Measurements from ENCODE around the gene KLF7.

DNA sequence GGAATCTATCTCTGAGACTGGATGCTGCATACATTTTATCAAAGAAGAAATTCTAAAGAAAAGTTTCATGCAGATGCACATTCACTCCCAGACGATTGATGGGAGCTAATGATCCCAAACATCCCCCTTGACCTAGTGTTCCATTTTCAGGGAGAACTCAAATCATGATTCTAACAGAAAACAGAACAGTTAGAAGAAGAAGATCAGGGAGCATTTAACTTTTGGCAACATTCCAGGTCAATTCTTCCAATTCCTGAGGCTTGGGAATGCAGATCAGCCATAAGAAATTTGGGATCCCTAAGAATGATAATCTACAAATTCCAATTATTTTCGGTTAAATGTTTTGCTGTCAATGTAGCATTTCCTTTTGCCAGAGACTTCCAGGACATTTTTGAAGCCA is 129.9 kb downstream of the KLF7 start:
- TF ChIP-seq, protein P1, sequence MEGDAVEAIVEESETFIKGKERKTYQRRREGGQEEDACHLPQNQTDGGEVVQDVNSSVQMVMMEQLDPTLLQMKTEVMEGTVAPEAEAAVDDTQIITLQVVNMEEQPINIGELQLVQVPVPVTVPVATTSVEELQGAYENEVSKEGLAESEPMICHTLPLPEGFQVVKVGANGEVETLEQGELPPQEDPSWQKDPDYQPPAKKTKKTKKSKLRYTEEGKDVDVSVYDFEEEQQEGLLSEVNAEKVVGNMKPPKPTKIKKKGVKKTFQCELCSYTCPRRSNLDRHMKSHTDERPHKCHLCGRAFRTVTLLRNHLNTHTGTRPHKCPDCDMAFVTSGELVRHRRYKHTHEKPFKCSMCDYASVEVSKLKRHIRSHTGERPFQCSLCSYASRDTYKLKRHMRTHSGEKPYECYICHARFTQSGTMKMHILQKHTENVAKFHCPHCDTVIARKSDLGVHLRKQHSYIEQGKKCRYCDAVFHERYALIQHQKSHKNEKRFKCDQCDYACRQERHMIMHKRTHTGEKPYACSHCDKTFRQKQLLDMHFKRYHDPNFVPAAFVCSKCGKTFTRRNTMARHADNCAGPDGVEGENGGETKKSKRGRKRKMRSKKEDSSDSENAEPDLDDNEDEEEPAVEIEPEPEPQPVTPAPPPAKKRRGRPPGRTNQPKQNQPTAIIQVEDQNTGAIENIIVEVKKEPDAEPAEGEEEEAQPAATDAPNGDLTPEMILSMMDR (IDR thresholded peaks at IDR 0.05; ENCODE audit: insufficient read depth, low read length): no peak
- TF ChIP-seq SPI1 (IDR thresholded peaks at IDR 0.05; ENCODE audit: borderline replicate concordance, low read depth): no peak
- no peak for TF ChIP-seq POLR2AphosphoS5 (IDR thresholded peaks at IDR 0.05; ENCODE audit: low read depth)
- no peak for TF ChIP-seq GABPA (IDR thresholded peaks at IDR 0.05; ENCODE audit: low read depth)
- TF ChIP-seq, protein P2, sequence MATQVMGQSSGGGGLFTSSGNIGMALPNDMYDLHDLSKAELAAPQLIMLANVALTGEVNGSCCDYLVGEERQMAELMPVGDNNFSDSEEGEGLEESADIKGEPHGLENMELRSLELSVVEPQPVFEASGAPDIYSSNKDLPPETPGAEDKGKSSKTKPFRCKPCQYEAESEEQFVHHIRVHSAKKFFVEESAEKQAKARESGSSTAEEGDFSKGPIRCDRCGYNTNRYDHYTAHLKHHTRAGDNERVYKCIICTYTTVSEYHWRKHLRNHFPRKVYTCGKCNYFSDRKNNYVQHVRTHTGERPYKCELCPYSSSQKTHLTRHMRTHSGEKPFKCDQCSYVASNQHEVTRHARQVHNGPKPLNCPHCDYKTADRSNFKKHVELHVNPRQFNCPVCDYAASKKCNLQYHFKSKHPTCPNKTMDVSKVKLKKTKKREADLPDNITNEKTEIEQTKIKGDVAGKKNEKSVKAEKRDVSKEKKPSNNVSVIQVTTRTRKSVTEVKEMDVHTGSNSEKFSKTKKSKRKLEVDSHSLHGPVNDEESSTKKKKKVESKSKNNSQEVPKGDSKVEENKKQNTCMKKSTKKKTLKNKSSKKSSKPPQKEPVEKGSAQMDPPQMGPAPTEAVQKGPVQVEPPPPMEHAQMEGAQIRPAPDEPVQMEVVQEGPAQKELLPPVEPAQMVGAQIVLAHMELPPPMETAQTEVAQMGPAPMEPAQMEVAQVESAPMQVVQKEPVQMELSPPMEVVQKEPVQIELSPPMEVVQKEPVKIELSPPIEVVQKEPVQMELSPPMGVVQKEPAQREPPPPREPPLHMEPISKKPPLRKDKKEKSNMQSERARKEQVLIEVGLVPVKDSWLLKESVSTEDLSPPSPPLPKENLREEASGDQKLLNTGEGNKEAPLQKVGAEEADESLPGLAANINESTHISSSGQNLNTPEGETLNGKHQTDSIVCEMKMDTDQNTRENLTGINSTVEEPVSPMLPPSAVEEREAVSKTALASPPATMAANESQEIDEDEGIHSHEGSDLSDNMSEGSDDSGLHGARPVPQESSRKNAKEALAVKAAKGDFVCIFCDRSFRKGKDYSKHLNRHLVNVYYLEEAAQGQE (IDR thresholded peaks at IDR 0.05; ENCODE audit: insufficient replicate concordance, low read depth): no peak
